HG03139 (cell line): ENCODE results near the gene SPDEF.

ENCODE experiments used
- ATAC-seq: cut with Tn5 transposase; IDR thresholded peaks from one replicate; pipeline ENCODE4 v1.9.1; 2021; ENCODE audit not compliant: unreplicated experiment

Gene SPDEF

DNA sequence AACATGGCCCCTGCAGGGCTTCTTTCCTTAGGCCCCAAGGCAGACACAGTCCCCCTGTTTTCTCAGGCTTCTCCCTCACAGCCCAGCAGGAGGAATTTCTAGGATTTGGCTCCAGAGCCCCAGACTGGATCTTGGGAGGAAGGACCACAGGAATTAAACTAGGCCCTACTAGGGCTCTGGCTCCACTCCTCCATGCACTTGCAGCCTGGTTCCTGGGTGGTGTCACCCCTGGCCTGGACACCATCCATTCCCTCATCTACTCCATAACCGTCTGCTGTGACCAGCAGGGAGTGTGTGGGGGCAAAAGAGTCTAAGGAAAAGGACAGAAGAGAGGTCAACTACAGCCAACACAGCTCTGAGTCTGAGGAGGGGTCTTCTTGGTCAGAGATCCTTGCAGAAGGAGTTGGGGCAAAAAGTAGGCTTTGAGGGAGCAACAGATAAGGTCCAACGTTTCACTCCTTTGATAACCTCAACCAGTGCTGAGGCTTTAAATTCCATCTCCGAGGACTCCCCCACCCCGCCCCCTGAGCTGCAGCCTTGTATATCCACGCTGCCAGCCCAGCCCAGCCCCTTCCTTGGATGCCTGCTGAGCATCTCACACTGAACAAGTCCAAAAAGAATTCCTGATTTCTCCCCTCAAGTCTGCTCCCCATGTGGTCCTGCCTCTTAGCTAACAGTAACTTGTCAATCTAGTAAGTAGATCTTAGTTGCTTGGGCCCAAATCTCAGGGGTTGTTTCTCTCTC, 27.9 kb upstream of the SPDEF start:
- ATAC-seq: no peak

DNA sequence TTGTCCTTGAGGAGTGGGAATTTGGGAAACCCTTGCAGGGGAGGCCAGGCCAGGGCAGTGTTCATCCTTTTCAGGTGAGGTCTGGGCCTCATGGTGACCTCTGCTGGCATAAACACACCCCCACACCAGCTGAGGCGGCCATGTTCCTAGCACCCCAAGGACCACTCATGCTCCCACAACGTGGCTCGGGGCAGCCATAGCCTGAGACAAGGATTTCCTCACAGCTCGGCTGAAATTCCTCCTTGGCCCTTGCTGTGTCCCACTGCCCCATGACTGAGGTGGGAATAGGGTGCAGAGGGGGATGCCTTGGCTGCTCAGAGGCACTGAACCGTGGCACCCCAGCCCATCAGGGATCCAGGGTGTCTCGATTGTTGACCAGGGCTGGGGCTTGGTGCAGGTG, 27.3 kb upstream of the SPDEF start:
- ATAC-seq: no peak

DNA sequence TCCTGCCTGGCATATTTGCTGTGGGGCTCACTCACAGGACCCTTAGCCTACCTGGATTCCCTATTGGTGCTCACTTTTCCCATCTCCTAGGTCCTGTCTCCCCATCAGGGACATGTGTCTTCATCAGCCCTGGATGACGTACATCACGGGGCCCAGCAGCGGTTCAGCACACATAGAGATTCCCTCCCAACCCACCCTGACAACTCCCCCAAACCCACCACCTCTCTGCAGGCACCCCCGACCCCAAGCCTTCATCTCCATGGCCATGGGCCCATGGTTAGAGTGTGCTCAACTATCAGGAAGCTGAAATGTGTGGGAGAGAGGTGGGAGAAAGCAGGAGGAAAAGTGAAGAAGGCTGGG, 25.4 kb upstream of the SPDEF start:
- ATAC-seq: no peak

DNA sequence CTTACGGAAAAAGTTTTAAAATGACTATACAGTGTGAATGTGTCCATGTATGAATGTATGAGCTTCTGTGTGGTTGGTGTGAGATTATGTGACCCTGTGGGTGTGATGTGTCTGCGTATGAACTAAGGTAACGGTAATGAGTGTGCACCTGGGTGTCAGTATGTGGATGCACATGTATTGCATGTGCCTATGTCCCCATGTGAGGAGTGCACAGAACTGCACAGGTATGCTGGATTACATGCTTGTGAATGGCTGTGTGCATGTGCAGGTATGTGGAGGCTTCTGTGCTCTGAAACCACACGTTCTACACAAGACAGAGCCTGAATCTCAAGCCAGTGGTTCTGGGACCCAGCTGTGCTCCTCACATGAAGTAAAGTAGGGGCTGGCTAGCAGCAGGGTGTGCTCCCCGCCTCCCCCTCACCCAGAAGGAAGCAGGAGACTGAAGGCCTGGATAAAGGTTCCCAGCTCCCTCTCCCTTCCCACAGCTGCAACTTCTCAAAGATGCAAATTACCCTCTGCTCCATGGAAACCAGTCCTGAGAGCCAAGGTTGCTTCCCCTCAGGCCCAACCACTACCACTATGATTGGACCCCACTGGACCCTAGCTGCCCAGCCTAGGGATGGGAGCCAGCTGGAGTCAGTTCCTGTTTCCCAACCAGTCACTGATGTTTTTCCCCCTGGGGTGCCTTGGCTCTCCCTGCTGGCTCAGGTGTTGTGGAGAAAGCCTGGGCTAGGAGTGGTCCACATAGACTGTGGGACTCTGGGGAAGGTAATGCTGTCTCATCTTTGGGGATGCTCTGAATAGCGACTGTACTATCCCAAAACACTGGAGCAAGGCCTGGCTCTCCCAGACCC, 24.8 kb upstream of the SPDEF start:
- ATAC-seq: no peak

DNA sequence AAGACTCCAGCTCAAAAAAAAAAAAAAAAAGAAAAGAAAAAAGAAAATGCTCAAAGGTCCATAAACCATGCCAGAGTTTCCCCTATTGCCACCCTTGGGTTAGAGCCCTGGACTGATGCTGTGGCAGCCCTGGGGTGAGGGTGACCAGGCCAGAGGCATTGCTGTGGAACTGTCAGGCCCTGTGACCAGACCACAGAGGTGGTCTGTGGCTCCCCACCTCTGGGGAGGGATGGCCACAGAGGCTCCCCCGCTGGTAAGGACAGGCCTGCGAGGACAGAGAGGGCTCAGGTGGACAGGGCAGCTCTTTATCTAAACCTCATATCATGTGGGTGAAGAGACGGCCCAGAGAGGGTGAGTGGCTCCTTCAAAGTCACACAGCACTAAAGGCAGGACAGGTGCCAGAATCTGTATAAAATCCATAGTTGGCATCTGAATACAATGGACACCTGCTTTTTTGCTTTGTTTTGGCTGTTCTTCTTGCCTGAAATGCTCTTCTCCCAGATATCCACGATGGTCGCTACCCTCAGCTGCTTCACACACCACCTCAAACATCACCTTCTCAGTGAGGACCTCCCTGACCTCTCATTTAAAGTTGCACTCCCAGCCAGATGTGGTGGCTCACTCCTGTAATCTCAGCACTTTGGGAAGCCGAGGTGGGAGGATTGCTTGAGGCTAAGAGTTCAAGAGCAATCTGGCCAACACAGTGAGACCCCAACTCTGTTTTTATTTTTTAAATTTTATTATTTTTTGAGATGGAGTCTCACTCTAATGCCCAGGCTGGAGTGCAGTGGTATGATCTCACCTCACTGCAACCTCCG, 22.5 kb upstream of the SPDEF start:
- ATAC-seq: no peak

DNA sequence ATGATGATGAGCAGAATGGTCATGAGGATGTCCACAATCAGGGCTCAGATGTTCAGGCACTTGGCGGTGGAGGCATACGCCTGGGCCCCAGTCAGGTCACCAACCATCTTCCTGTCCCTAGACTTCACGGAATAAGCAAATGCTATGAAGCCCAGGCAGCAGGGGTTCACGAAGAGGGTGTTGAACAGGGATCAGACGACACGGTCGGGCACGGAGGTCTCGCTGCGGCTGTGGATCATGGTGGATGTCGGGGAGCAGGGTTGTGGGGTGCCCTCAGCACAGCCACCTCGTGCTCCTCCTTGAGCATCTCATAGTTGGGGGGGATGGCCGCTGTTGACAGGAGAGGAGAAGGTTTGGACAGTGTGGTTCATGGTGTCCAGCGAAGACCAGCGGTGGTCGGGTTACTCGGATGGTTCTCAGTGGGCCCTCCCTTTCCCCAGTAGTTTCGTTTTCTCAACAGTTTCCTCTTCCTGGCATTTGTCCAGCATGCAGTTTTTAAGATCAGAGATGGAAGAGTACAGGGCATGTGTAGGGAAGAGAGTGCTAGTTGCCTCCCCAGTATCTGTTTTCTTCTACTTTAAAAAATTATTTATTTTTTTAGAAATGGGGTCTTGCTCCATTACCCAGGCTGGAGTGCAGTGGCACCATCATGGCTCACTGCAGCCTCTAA, 20.3 kb upstream of the SPDEF start:
- ATAC-seq: no peak

DNA sequence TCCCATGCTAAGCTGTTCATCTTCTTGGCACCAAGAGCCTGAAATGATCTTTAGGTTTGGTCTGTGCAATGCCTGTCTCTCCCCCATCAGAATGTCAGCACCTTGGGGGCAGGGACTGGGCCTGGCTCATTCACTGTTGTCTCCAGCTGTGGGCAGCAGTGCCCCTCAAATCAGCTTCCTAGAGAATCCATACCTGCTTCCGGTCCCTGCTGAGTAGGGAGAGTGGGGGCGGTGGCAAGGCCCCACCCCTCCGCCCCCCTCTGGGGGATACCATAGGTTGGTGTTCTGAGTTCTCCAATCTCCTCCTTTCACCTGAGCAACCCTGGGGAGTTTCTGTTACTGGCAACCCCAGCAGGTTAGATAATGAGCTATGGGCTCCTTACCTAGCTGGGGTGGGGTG, 19.2 kb upstream of the SPDEF start:
- no peak for ATAC-seq

DNA sequence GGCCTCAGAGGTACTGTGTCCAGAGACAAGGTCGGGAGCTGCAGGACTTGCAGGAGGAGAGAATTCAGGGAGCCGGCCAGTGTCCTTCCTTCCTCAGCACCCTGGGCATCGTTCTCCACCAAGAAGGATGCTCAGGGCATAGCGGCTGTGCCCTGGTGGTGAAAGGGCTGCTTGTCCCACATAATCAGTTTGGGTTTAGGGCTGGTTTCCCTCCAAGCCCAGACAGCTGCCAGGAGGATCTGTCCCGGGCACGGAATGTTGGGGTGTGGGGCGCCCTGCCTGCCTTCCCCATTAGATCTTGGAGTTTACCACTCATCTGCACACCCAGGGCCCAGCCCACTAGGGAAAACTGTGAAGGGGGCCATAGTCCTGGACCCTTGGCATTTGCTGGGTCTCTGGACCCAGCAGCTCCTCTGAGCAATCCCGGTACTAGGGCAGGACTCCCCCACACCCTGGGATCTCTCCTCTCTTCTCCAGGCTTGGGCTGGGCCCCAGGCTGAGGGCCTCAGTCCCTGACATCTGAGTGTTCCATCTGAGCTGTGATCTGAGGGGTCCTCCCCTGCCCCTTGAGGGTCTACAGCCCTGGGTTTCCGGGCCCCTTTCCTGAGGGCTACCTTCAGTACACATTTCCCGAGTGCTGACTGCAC, 18.6 kb upstream of the SPDEF start:
- no peak for ATAC-seq

DNA sequence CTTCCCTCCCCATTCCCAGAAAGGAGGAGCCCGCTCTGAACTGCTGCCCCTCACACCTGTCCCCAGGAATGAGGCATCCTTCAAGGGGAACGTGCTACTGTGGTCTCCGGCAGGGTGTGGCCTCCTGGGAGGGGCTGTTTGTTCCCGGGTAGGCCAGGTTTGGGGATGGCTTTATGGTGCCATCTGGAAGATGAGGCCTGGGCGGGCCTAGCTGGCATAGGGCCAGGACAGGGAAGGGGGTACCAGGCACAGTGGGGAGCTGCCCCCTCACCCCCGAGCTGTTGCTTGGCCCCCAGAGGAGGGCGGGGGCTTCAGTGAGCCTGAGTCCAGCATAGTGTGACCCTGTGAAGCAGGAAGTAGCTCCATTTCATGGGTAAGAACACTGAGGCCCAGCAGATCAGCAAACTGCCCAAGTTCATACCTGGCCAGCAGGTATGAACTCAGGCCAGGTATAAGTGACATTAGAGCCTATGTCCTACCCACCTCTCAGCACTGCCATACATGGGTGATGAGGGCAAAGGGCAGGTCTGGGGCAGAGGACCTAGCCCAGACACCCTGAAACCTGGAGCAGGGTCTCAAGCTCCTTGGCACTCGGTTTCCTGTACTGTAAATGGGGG, 17.5 kb upstream of the SPDEF start:
- ATAC-seq: no peak

DNA sequence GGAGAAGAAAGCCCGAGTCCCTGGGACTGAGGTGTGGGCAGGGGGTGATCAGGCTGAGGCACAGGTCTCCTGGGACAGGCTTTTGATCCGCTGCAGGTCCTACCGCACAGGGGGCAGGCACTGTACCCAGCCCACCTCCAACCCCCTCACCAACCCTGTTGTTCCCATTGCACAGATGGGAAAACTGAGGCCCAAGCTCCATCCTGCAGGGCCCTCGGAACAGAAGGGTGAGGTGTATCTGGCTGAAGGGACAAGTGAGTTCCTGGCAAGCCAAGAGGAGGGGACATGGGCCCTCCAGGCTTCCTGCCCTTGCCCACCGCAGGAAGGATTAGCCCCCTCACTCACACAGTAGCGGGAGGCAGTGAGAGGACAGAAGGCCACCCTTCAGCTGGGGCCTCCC, 16.5 kb upstream of the SPDEF start:
- no peak for ATAC-seq

DNA sequence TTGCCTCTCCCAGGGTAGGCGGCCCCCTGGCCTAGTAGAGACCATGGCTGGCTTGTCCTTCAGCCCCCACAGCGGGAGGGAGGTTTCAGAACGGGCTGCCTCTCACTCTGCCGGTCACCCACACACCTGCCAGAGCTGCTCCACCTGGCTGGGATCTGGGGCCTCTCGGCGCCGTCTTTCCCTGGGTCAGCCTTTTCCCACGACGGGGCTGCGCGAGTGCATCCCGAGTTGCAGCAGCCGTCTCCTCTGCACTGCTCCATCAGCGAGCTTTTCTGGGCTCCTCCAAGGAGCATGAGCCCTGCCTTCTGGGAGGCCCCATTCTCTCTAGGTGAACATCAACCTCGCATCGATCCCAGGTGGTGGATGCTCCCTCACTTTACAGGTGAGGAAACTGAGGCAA, 15.9 kb upstream of the SPDEF start:
- ATAC-seq: no peak

DNA sequence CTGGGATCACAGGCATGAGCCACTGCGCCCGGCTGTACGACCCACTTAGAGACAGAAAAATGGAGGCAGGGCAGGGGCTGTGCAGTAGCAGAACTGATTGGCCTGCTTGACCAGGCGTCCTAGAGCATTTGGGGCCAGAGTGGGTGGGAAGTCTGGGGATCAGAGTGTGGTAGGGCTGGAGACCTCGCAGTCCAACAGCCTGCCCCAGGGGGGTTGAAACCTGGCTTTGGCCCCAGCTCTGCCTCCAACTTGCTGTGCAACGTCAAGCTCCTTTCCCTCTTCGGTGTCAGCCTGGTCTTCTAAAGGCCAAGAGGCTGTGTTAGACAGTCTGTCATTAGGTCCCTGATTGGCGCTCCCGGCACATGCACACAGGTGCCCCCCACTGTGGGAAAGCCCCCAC, 15.3 kb upstream of the SPDEF start:
- ATAC-seq: no peak

DNA sequence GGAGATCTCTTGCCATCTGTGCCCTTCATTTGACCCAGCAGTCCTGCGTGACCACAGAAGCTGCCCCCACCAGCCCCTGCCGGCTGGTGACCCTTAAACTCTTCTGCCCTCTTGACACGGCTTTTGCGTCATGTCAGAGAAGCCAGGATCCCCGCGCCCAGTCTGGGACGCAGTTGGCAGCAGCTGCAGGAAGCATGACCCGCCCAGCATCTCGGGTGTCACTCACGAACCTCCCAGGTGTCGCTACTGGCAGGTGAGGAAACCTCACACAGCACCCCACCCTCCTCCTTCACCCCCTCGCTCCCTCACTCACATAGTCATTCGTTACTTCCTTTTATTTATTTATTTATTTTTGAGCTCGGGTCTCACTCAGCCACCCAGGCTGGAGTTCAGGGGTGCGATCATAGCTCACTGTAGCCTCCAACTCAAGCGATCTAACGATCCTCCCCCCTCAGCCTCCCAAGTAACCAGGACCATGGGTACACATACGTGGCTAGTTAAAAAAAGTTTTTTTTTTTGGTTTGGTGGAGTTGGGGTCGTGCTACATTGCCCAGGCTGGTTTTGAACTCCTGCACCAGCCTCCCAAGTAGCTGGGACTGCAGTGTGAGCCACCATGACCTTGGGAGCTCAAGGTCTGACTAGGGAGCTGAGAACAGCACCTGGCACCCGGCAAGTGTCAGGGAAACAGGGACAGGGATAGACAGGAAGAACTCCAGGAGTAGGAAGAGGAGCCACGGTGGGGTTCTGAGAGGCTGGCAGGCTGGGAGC, 14.1 kb upstream of the SPDEF start:
- ATAC-seq: no peak

DNA sequence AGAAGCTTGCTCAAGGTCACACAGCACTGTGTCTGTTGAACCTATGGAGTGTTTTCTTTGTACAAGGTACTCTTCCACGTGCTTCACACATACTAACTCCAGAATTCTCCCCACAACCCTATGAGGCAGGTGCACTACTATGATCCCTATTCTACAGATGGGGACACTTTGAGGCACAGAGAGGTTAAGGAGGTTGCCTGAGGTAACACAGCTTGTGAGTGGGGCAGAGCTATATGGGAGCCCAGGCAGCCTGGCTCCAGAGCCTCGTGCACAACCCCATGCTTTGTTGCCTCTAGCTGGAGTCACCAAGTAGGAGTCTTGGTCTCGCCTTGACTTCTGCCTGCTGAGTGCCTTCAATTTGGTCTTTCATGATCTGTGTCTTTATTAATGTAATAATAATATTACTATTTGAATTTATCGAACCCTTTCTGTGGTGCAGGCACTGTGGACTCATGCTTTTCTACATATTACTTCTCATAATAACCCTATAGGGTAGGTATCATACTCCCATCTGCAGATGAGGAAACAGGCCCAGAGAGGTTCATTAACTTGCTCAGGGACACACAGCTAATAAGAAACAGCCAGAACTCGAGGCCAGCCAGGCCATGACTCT, 13.3 kb upstream of the SPDEF start:
- no peak for ATAC-seq

DNA sequence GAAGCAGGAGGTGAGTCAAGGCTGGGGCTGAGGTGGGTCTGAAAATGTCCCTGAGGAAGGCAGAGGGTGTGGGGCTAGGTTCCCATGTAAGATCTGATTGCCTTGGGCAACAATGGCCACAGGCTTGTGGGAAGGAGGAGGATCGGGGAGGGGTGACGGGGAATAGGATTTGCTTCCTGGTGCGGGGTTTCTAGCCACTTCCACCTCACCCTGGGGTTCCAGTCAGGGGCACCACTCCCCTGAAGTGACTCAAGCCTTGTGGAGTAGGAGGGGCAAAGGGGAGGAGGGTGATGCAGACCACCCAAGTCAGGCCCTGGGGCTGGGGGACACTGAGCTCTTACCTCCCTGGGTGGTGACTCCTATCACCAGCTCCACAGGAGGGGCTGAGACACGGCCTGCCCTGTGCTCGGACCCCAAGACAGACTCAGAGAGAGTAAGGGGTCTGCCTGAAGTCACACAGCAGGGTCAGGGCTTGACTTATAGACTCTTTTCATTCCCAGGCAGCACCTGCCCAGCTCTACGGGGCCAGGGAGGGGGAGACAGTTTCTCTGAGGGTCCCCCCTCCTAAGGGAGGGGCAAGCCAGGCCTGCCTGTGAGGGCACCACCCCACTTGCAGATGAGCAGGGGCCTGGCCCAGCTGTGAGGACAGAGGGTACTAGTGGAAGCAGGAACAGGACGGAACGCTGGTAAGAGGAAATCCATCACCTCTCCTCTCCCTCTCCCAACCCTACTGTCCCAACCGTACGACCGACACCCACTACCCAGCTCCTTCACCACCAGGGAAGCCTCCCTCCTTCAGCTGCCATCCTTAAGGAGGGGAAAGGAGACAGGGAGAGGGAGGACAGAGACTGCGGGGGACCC, 12.4 kb upstream of the SPDEF start:
- no peak for ATAC-seq

DNA sequence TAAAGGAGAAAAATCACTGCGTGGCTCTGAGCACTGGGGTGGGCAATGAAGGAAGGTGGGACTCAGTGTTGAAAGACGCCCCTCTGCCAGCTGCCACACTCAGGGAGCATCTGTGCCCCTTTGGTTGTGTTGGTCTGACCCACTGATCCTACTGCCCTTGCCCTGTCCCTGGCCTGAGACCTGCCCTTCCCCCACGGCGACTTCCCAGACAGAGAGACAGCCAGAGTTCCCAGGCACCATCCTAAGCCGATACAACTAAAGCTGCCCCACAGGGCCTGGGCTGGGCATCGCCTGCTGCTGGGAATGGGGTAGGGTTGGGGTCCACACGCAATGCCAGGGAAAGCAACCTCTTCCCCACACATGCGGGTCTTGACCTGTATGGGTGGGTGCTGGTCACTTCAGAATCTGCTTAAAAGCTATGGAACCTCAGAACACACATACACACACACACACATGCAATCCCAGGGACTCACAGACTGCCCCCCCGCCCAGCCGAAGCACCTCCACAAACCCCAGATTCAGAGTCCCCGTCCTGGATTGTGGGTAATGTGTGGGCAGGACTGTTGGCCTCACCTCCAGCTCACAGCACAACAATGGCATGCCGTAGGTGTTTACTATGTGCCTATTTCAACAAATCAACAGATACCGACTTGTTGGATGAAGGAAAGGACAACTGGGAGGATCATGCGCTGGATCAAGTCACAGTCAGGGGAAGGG, 10.9 kb upstream of the SPDEF start:
- no peak for ATAC-seq

DNA sequence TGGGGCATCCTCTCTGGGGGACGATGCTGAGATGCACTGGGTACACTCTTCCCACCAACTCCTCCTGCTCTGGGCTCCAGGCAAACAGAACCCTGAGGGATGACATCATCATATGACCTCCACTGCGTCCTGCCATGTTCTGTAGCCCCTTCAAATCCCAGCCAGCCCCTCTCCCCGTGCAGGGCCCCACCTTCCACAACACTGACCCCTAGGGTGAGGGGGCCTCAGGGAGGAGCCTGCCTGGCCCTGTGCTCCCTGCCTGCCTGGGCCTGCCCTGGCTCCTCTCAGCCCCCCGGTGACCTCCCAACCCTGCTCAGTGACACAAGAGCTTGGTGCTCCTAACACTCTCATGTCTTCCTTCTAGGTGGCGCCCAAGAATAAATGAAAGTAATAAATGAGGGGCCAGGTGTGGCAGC, 9.6 kb upstream of the SPDEF start:
- ATAC-seq: no peak

DNA sequence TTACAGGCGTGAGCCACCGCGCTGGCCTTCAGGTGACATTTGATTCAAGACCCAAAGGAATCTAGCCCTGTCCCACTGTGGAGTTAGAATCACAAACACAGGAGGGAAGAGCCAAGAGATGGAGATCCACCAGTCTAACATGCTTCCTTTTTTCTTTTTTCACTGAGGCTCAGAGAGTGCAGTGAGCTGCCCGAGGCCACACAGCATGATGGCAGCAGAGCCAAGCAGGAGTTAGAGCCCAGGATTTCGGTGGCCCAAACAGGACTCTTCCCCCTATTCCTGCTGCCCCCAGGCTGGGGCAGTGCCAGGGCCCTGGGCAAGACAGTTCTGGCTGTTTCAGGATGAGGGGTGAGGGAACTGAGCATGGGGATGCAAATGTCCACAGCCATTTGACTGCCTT, 8.1 kb upstream of the SPDEF start:
- ATAC-seq: no peak
